HepG2 (cell line): ENCODE data around the gene CCDC57. TPM values are rescaled to one million over a fixed set of nuclear protein-coding genes. Genes with fewer than 3 reads are reported as not detected.
A peak's percentile ranks its signal among the peaks of the same experiment; 100 is the strongest.

ENCODE experiments used
- ARNT2 ChIP-seq: sonication (generic); formaldehyde crosslinking; IDR thresholded peaks from 2 replicates; pipeline ENCODE4 v1.8.0; 2022; ENCODE audit warnings: mild to moderate bottlenecking, low read depth, missing genetic modification reagents, moderate library complexity
- ATF7-NPFF ChIP-seq: sonication (generic); formaldehyde crosslinking; IDR thresholded peaks from 2 replicates; pipeline ENCODE4 v1.8.1; 2023; ENCODE audit warnings: mild to moderate bottlenecking, low read depth, missing genetic modification reagents, moderate library complexity
- CHCHD3 ChIP-seq: sonication (generic); formaldehyde crosslinking; IDR thresholded peaks from 2 replicates; pipeline ENCODE4 v1.8.0; 2022; ENCODE audit warnings: mild to moderate bottlenecking, missing genetic modification reagents, moderate library complexity
- IRF2 ChIP-seq: IDR thresholded peaks from 2 replicates; pipeline ENCODE4 v1.6.1; 2018; ENCODE audit warnings: missing genetic modification reagents, missing compliant biosample characterization
- KDM5B ChIP-seq: sonication (generic); formaldehyde crosslinking; IDR thresholded peaks from 2 replicates; pipeline ENCODE4 v1.4.0; 2020; ENCODE audit warnings: missing genetic modification reagents, mild to moderate bottlenecking, borderline replicate concordance
- NCOR1 ChIP-seq: fragments of 200-600 bp; sonication (generic); IDR thresholded peaks from 2 replicates; pipeline ENCODE4 v1.7.0; 2017; ENCODE audit warnings: antibody characterized with exemption, low read length, borderline replicate concordance
- NFYC ChIP-seq: IDR thresholded peaks from 2 replicates; pipeline ENCODE4 v1.6.1; 2016; ENCODE audit warnings: missing genetic modification reagents, missing compliant biosample characterization
- PAXIP1 ChIP-seq: sonication (generic); formaldehyde crosslinking; conservative IDR thresholded peaks from 2 replicates; pipeline ENCODE4 v1.4.0; 2020; ENCODE audit warnings: mild to moderate bottlenecking, missing genetic modification reagents, moderate library complexity
- RBFOX2 ChIP-seq: fragments of 200-400 bp; formaldehyde crosslinking; IDR thresholded peaks from 2 replicates; pipeline ENCODE4 v1.6.1; 2017; ENCODE audit warnings: low read depth, mild to moderate bottlenecking, low read length
- SAFB2 ChIP-seq: sonication (generic); formaldehyde crosslinking; IDR thresholded peaks from 2 replicates; pipeline ENCODE4 v1.5.1; 2020; ENCODE audit warnings: missing genetic modification reagents, low read depth, mild to moderate bottlenecking, borderline replicate concordance
- TFAP4 ChIP-seq: sonication (generic); IDR thresholded peaks from 2 replicates; pipeline ENCODE4 v1.6.1; 2016; ENCODE audit warnings: low read depth, borderline replicate concordance
- ZFP90 ChIP-seq: sonication (generic); formaldehyde crosslinking; IDR thresholded peaks from 2 replicates; pipeline ENCODE4 v1.8.0; 2022; ENCODE audit warnings: missing genetic modification reagents, mild to moderate bottlenecking, inconsistent platforms, borderline replicate concordance
- ZFYVE20 ChIP-seq: sonication (generic); formaldehyde crosslinking; IDR thresholded peaks from 2 replicates; pipeline ENCODE4 v1.8.0; 2023; ENCODE audit warnings: low read depth, mild to moderate bottlenecking, moderate library complexity, missing genetic modification reagents, borderline replicate concordance
- ZNF101 ChIP-seq: sonication (generic); formaldehyde crosslinking; IDR thresholded peaks from 2 replicates; pipeline ENCODE4 v1.4.0; 2020; ENCODE audit warnings: mild to moderate bottlenecking, low read depth, missing genetic modification reagents, borderline replicate concordance
- ZNF331 ChIP-seq: sonication (generic); formaldehyde crosslinking; IDR thresholded peaks from 2 replicates; pipeline ENCODE4 v1.4.0; 2020; ENCODE audit warnings: missing genetic modification reagents
- ZNF343 ChIP-seq: sonication (generic); formaldehyde crosslinking; IDR thresholded peaks from 2 replicates; pipeline ENCODE4 v1.4.0; 2020; ENCODE audit warnings: mild to moderate bottlenecking, missing genetic modification reagents
- ZNF609 ChIP-seq: sonication (generic); formaldehyde crosslinking; IDR thresholded peaks from 2 replicates; pipeline ENCODE4 v1.4.0; 2020; ENCODE audit warnings: mild to moderate bottlenecking, missing genetic modification reagents, borderline replicate concordance
- ZNF678 ChIP-seq: sonication (generic); formaldehyde crosslinking; IDR thresholded peaks from 2 replicates; pipeline ENCODE4 v1.4.0; 2020; ENCODE audit warnings: mild to moderate bottlenecking, missing genetic modification reagents
- ZNF788 ChIP-seq: sonication (generic); formaldehyde crosslinking; IDR thresholded peaks from 2 replicates; pipeline ENCODE4 v1.5.0; 2020; ENCODE audit warnings: mild to moderate bottlenecking, missing genetic modification reagents, borderline replicate concordance
- ZZZ3 ChIP-seq: sonication (generic); formaldehyde crosslinking; IDR thresholded peaks from 2 replicates; pipeline ENCODE4 v1.4.0; 2020; ENCODE audit warnings: missing genetic modification reagents, mild to moderate bottlenecking, borderline replicate concordance
- polyA plus RNA-seq, 8 experiments: library from polyadenylated mRNA; depleted of rRNA in 3 of 8; stranded (reverse) in 7 of 8; unstranded in 1 of 8; fragments of >200 nt; fragmentation: Illumina TruSeq in 4 of 8; extraction: Trizol in 4 of 8; gene quantifications; 2 replicates each; pipeline versions ENCODE4 v1.2.1 to v1.2.3, GENCODE V29; 2011 to 2016; ENCODE audit warnings: low read depth in 4 of 8, missing spikeins in 1 of 8, mixed read lengths in 1 of 8; ENCODE audit not compliant: insufficient read depth in 1 of 8
- total RNA-seq, 5 experiments: library from RNA; depleted of rRNA; stranded (reverse); fragments of >200 nt; fragmentation: Illumina TruSeq; extraction: Trizol; gene quantifications; 2 replicates each; pipeline ENCODE4 v1.2.3, GENCODE V29; 2016; ENCODE audit warnings: low read depth in 1 of 5

CCDC57 gene
- total and polyA plus RNA-seq, 2 of the 13 experiments (the other 11 are each of a cell fraction or from before 2014, with no cell fraction given): 59.3 to 59.9 TPM

- TF ChIP-seq RBFOX2 (peak; percentile 97), ZZZ3 (CRISPR knock-in tag) (0 out of 2 replicates have a peak, but pooled peaks have one; percentile 27), SAFB2 (CRISPR knock-in tag) (0 out of 2 replicates have a peak, but pooled peaks have one; percentile 94), ATF7-NPFF (no peak; the same call in none of the 2 replicates), KDM5B (CRISPR knock-in tag) (peak; percentile 19), ZNF331 (CRISPR knock-in tag) (peak; percentile 46; the same call in 1 of the 2 replicates), ZNF101 (CRISPR knock-in tag) (no peak), IRF2 (CRISPR knock-in tag) (no peak; the same call in none of the 2 replicates), TFAP4 (peak; percentile 94), ZNF343 (CRISPR knock-in tag) (peak; percentile 20; the same call in 1 of the 2 replicates), ZNF609 (CRISPR knock-in tag) (peak; percentile 32; the same call in 1 of the 2 replicates), PAXIP1 (CRISPR knock-in tag) (peak; percentile 84), CHCHD3 (CRISPR knock-in tag) (no peak), ARNT2 (CRISPR knock-in tag) (peak; percentile 78), ZFYVE20 (CRISPR knock-in tag) (no peak), NCOR1 (peak; percentile 20), ZFP90 (CRISPR knock-in tag) (no peak; the same call in 1 of the 2 replicates), NFYC (CRISPR knock-in tag) (no peak), ZNF678 (CRISPR knock-in tag) (0 out of 2 replicates have a peak, but pooled peaks have one; percentile 64), ZNF788 (CRISPR knock-in tag) (peak; percentile 79; the same call in 1 of the 2 replicates)
Measured at GRCh38 chr17:82239926-82240505, 27.4 kb upstream of the CCDC57 start (continued).
